K562 (cell line): ENCODE measurements around the gene NPAS3. TPM values are rescaled to one million over a fixed set of nuclear protein-coding genes. Genes with fewer than 3 reads are reported as not detected.

ENCODE experiments used
- ATAC-seq: fragments of 200-7000 bp; cut with Tn5 transposase; 3 replicates; pipeline ENCODE4 v1.9.1; 2020; ENCODE audit warnings: moderate library complexity
- BruUV-seq: library from RNA; stranded (reverse); fragments of 400-500 nt; replicated peaks from 2 replicates; lab custom pipeline; 2021; lab: Mats Ljungman, UMichigan
- CTCF ChIA-PET: fragments of 300-600 bp; formaldehyde crosslinking; extraction: SDS; loops from one replicate; lab custom pipeline; 2021; ENCODE audit warnings: low intra/inter-chr PET ratio; lab: Yijun Ruan, JAX
- POLR2A ChIA-PET: fragments of 300-600, 350-650 bp; sonication (Branson Sonifier 250); formaldehyde crosslinking; extraction: SDS; loops from one replicate; lab custom pipeline; 2021; ENCODE audit warnings: antibody characterized with exemption, inconsistent platforms; lab: Yijun Ruan, JAX
- DNase-seq, 4 experiments: peaks; one replicate each; pipeline versions ENCODE4 v3.0.0 to v3.0.0-alpha.2; 2011 to 2018; ENCODE audit warnings: low spot score in 3 of 4, mixed read lengths in 3 of 4; ENCODE audit errors: extremely low read depth in 1 of 4
- FAIRE-seq: peaks from 2 replicates; lab custom pipeline; 2011; peaks lifted over from hg19 to GRCh38; lab: Jason Lieb, UNC
- H2AFZ ChIP-seq: 2 replicates; pipeline ENCODE4 v1.6.0; 2011; ENCODE audit warnings: low read depth, low read length, control low read depth, inconsistent platforms
- H3K27ac ChIP-seq: fragments of 200-600 bp; 3 replicates; pipeline ENCODE4 v1.8.0; 2011; ENCODE audit warnings: low read depth, mild to moderate bottlenecking, control low read depth, inconsistent platforms, low read length, moderate library complexity, mixed read lengths; ENCODE audit errors: extremely low read depth
- H3K27me3 ChIP-seq, 2 experiments: fragments of 300-600 bp in 1 of 2; 2 replicates in 1 of 2; 3 replicates in 1 of 2; pipeline versions ENCODE4 v1.6.0 to v1.8.0; 2011; ENCODE audit warnings: inconsistent platforms in 2 of 2, low read length in 2 of 2, mild to moderate bottlenecking in 1 of 2, mixed read lengths in 1 of 2, moderate library complexity in 1 of 2; ENCODE audit not compliant: control insufficient read depth in 2 of 2, insufficient read depth in 2 of 2
- H3K36me3 ChIP-seq: fragments of 300-600 bp; 3 replicates; pipeline ENCODE4 v1.8.0; 2011; ENCODE audit warnings: mild to moderate bottlenecking, low read length, inconsistent platforms; ENCODE audit not compliant: control insufficient read depth, insufficient read depth
- H3K4me1 ChIP-seq, 2 experiments: fragments of 200-600 bp in 1 of 2; replicated peaks in 1 of 2; 2 replicates in 1 of 2; 3 replicates in 1 of 2; pipeline versions ENCODE4 v1.5.1 to v1.8.0; 2011; ENCODE audit warnings: inconsistent platforms in 2 of 2, low read length in 2 of 2, mild to moderate bottlenecking in 1 of 2, mixed read lengths in 1 of 2, moderate library complexity in 1 of 2; ENCODE audit not compliant: control insufficient read depth in 2 of 2, insufficient read depth in 2 of 2
- H3K4me2 ChIP-seq: 2 replicates; pipeline ENCODE4 v1.6.1; 2011; ENCODE audit warnings: low read length, control low read depth, inconsistent platforms, mixed read lengths; ENCODE audit not compliant: insufficient read depth
- H3K4me3 ChIP-seq: fragments of 200-600 bp; sonication (generic), shearing (Covaris generic); 2 replicates; pipeline ENCODE4 v1.5.1; 2016; ENCODE audit warnings: control low read depth, inconsistent platforms
- H3K79me2 ChIP-seq: fragments of 200-600 bp; 3 replicates; pipeline ENCODE4 v1.8.0; 2011; ENCODE audit warnings: low read length, inconsistent platforms; ENCODE audit not compliant: control insufficient read depth, insufficient read depth
- H3K9ac ChIP-seq, 2 experiments: 2 replicates each; pipeline versions ENCODE4 v1.6.0 to v1.6.1; 2011; ENCODE audit warnings: low read depth in 2 of 2, low read length in 2 of 2, control low read depth in 1 of 2, inconsistent platforms in 1 of 2, mild to moderate bottlenecking in 1 of 2, mixed read lengths in 1 of 2; ENCODE audit not compliant: insufficient read depth in 1 of 2
- H3K9me1 ChIP-seq: one replicate; pipeline ENCODE4 v1.6.0; 2011; ENCODE audit warnings: inconsistent platforms, mild to moderate bottlenecking, low read length, moderate library complexity; ENCODE audit not compliant: control insufficient read depth, insufficient read depth
- H3K9me3 ChIP-seq: replicated peaks from 2 replicates; pipeline ENCODE4 v1.5.1; 2011; ENCODE audit warnings: low read depth, low read length, inconsistent platforms; ENCODE audit not compliant: control insufficient read depth, insufficient read depth
- H4K20me1 ChIP-seq: replicated peaks from 2 replicates; pipeline ENCODE4 v1.6.1; 2011; ENCODE audit warnings: low read length, inconsistent platforms, mixed read lengths; ENCODE audit not compliant: control insufficient read depth, insufficient read depth
- ARNT ChIP-seq, 2 experiments: fragments of 450-650 bp; IDR thresholded peaks; 2 replicates each; pipeline ENCODE4 v1.6.1; 2016; ENCODE audit warnings: mild to moderate bottlenecking in 1 of 2
- ATF4 ChIP-seq: fragments of 450-650 bp; formaldehyde crosslinking; IDR thresholded peaks from 2 replicates; pipeline ENCODE4 v1.4.0; 2022; ENCODE audit warnings: mild to moderate bottlenecking, moderate library complexity
- HBP1 ChIP-seq: fragments of 450-650 bp; formaldehyde crosslinking; IDR thresholded peaks from 2 replicates; pipeline ENCODE4 v1.4.0; 2022; ENCODE audit warnings: missing genetic modification characterization
- NCOA6 ChIP-seq: fragments of 450-650 bp; IDR thresholded peaks from 2 replicates; pipeline ENCODE4 v1.6.1; 2017; ENCODE audit warnings: mild to moderate bottlenecking
- SIX5 ChIP-seq, 2 experiments: IDR thresholded peaks; 2 replicates each; pipeline ENCODE4 v1.6.1; 2011; ENCODE audit warnings: low read length in 2 of 2, borderline replicate concordance in 1 of 2, low read depth in 1 of 2, mild to moderate bottlenecking in 1 of 2, moderate library complexity in 1 of 2; ENCODE audit not compliant: insufficient read depth in 1 of 2
- SMC3 ChIP-seq: conservative IDR thresholded peaks from 2 replicates; pipeline ENCODE4 v1.6.1; 2011; ENCODE audit warnings: low read depth, low read length, improper control_type of control experiment; ENCODE audit not compliant: insufficient read depth
- TBP ChIP-seq: optimal IDR thresholded peaks from 2 replicates; pipeline ENCODE3; 2011; ENCODE audit warnings: low read depth, low read length, improper control_type of control experiment
- ZNF146 ChIP-seq: IDR thresholded peaks from one replicate; pipeline ENCODE4 v1.6.1; 2018; ENCODE audit warnings: missing compliant biosample characterization; ENCODE audit not compliant: unreplicated experiment
- ZNF395 ChIP-seq: fragments of 200-800 bp; sonication (Bioruptor generic); IDR thresholded peaks from 2 replicates; pipeline ENCODE4 v1.6.1; 2017; ENCODE audit warnings: missing genetic modification characterization, missing compliant biosample characterization
- WGBS: fragments of 100-300 bp; shearing (Covaris generic); methylation state at CpG from one replicate; pipeline ENCODE4 v1.1.6; 2016; ENCODE audit warnings: low coverage, mixed read lengths; ENCODE audit not compliant: insufficient coverage; ENCODE audit errors: missing lambda C conversion rate; 5-methylcytosine and 5-hydroxymethylcytosine counted together
- in situ Hi-C: fragments of 300-500 bp; cut with MboI; formaldehyde crosslinking; loops from 4 replicates; pipeline ENCODE4 v1.15.0; 2018; ENCODE audit warnings: inconsistent platforms, mixed read lengths
- intact Hi-C: fragments of 100-400 bp; cut with micrococcal nuclease; formaldehyde crosslinking; loops from 2 replicates; pipeline ENCODE4 v1.14.2; 2022
- polyA plus RNA-seq, 8 experiments: library from polyadenylated mRNA; depleted of rRNA in 4 of 8; stranded (reverse) in 5 of 8; unstranded in 3 of 8; fragments of >200 nt; fragmentation: Nextera tagmentation in 2 of 8; fragmentation: Illumina TruSeq in 1 of 8; extraction: Ambion mirVana in 2 of 8; extraction: Trizol in 1 of 8; gene quantifications; 2 replicates each; pipeline versions ENCODE4 v1.2.1 to v1.2.3, GENCODE V29; 2011 to 2014; ENCODE audit warnings: inconsistent platforms in 1 of 8, missing spikeins in 1 of 8
- total RNA-seq, 7 experiments: library from RNA; depleted of rRNA in 6 of 7; stranded (reverse); fragments of >200 nt in 6 of 7; fragmentation: Illumina TruSeq in 2 of 7; extraction: Trizol in 2 of 7; gene quantifications; 2 replicates each; pipeline versions ENCODE4 v1.2.1 to v1.2.3, GENCODE V29; 2011 to 2021; ENCODE audit warnings: low replicate concordance in 1 of 7
- TF ChIP-seq, protein P1 (sequence below): IDR thresholded peaks from 2 replicates; pipeline ENCODE4 v1.6.1; 2014; ENCODE audit warnings: antibody characterized with exemption
- TF ChIP-seq, protein P2 (sequence below): fragments of 200-800 bp; sonication (Bioruptor generic); IDR thresholded peaks from 2 replicates; pipeline ENCODE4 v1.6.1; 2017; ENCODE audit warnings: missing genetic modification characterization, missing compliant biosample characterization

The NPAS3 gene
- total and polyA plus RNA-seq, 9 of the 15 experiments (the other 6 are each of a cell fraction or from before 2014, with no cell fraction given) = 0.04 TPM; not detected in 8

- TF ChIP-seq, protein P1, sequence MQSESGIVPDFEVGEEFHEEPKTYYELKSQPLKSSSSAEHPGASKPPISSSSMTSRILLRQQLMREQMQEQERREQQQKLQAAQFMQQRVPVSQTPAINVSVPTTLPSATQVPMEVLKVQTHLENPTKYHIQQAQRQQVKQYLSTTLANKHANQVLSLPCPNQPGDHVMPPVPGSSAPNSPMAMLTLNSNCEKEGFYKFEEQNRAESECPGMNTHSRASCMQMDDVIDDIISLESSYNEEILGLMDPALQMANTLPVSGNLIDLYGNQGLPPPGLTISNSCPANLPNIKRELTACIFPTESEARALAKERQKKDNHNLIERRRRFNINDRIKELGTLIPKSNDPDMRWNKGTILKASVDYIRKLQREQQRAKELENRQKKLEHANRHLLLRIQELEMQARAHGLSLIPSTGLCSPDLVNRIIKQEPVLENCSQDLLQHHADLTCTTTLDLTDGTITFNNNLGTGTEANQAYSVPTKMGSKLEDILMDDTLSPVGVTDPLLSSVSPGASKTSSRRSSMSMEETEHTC = no peak
- no peak for TF ChIP-seq ZNF146
- no peak for TF ChIP-seq TBP
- no peak for TF ChIP-seq ARNT (IDR thresholded peaks at IDR 0.05)
Measured at GRCh38 chr14:33705490-33705889, 766.8 kb downstream of the NPAS3 start (continued).

- ATAC-seq = no peak
- 2% methylated on average over 5 of the region's 6 CpGs for WGBS
- Histone ChIP-seq H4K20me1 (no peaks in the 10 kb centered on the region), H3K27ac (no peak overlapping the region), H3K9ac (no peak overlapping the region), H3K9me3 (no peaks in the 10 kb centered on the region), H3K36me3 (no peaks in the 10 kb centered on the region), H3K4me1 (no peaks in the 10 kb centered on the region), H3K4me3 (no peak overlapping the region), H3K27me3 (peaks cover 0 to 11% of the 10 kb centered on the region in 2 experiments; a peak in 2 of 5 replicates), H3K9me1 (no peaks in the 10 kb centered on the region), H3K4me2 (no peak overlapping the region)
- ChIA-PET POLR2A (no interaction called here), CTCF (no interaction called here)
- BruUV-seq = no TSS peak
- in situ Hi-C loops (no loop called here), intact Hi-C loops (no loop called here)
- FAIRE-seq = no peak
- no peak for DNase-seq
- TF ChIP-seq NCOA6 = no peak
- no peak for TF ChIP-seq ATF4
- TF ChIP-seq SMC3 = no peak
- no peak for TF ChIP-seq SIX5 (IDR thresholded peaks at IDR 0.05; ENCODE audit: borderline replicate concordance in 1 of 2, insufficient read depth in 1 of 2, low read depth in 1 of 2, low read length in 2 of 2)
- no peak for TF ChIP-seq HBP1 (CRISPR knock-in tag)
- TF ChIP-seq, protein P2, sequence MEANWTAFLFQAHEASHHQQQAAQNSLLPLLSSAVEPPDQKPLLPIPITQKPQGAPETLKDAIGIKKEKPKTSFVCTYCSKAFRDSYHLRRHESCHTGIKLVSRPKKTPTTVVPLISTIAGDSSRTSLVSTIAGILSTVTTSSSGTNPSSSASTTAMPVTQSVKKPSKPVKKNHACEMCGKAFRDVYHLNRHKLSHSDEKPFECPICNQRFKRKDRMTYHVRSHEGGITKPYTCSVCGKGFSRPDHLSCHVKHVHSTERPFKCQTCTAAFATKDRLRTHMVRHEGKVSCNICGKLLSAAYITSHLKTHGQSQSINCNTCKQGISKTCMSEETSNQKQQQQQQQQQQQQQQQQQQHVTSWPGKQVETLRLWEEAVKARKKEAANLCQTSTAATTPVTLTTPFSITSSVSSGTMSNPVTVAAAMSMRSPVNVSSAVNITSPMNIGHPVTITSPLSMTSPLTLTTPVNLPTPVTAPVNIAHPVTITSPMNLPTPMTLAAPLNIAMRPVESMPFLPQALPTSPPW (CRISPR knock-in tag) = no peak
- TF ChIP-seq ZNF395 (CRISPR knock-in tag) = no peak
- TF ChIP-seq, all 486 proteins: peak for 0
- Histone ChIP-seq H3K79me2 (no peaks in the 10 kb centered on the region), H2AFZ (no peak overlapping the region)
Measured at GRCh38 chr14:33707716-33708115, 769.0 kb downstream of the NPAS3 start.
